ENCODE results near the gene BEST2. TPM values are rescaled to one million over a fixed set of nuclear protein-coding genes. Genes with fewer than 3 reads are reported as not detected.

BEST2 gene
- total RNA-seq, 1 experiment from 2014 or later: not detected

- in situ Hi-C loops (cut with HindIII; ENCODE audit: low pct_unique_long_range_greater_than_20kb, low sequenced_read_pairs) (no loop called here), intact Hi-C loops (cut with micrococcal nuclease; ENCODE audit: unreplicated experiment) (no loop called here)
- H3K9me3 ChIP-seq (ENCODE audit: control insufficient read depth, insufficient read depth, low read depth, low read length): no peaks in the 10 kb centered on the region
- no peak for DNase-seq (ENCODE audit: low read depth, low spot score)
- peaks cover 8% of the 10 kb centered on the region; the same call in 1 of the 2 replicates for H3K36me3 ChIP-seq (ENCODE audit: control insufficient read depth, insufficient read depth, low read length)
- H3K4me1 ChIP-seq (ENCODE audit: control insufficient read depth, insufficient read depth, low read length): no peaks in the 10 kb centered on the region
- H3K4me3 ChIP-seq (ENCODE audit: low read depth in 2 of 2, low read length in 2 of 2): no peak overlapping the region
- no TSS peak for BruUV-seq (replicated peaks)
- no peaks in the 10 kb centered on the region for H3K27me3 ChIP-seq (ENCODE audit: control insufficient read depth, insufficient read depth, low read length)
- no peak for ATAC-seq
- TF ChIP-seq POLR2AphosphoS5 (IDR thresholded peaks at IDR 0.05; ENCODE audit: low read depth, low read length) (no peak), CTCF (IDR thresholded peaks at IDR 0.05) (no peak), REST (IDR thresholded peaks at IDR 0.05; ENCODE audit: insufficient read depth in 1 of 2, low read depth in 2 of 2, low read length in 1 of 2) (no peak), TCF7L2 (IDR thresholded peaks at IDR 0.05; ENCODE audit: low read depth, low read length) (no peak), SIN3A (IDR thresholded peaks at IDR 0.05; ENCODE audit: borderline replicate concordance, insufficient read depth, low read depth, low read length) (no peak)
- POLR2A ChIA-PET: no interaction called here
- no peak overlapping the region for H3K27ac ChIP-seq (ENCODE audit: low read length)
- CTCF ChIA-PET: no interaction called here
Measured at GRCh38 chr19:12705169-12705568, 46.4 kb upstream of the BEST2 start.

- DNase-seq (ENCODE audit: low read depth, low spot score): no peak
Measured at GRCh38 chr19:12705654-12706331, 45.8 kb upstream of the BEST2 start.

More at GRCh38 chr19:12705654-12706331, 45.8 kb upstream of the BEST2 start:
- peaks cover 12% of the 10 kb centered on the region for H3K36me3 ChIP-seq (ENCODE audit: control insufficient read depth, insufficient read depth, low read length)
- no peak; the same call in 1 of the 2 replicates for ATAC-seq
- CTCF ChIA-PET: no interaction called here
- H3K4me1 ChIP-seq (ENCODE audit: control insufficient read depth, insufficient read depth, low read length): no peaks in the 10 kb centered on the region
- in situ Hi-C loops (cut with HindIII; ENCODE audit: low pct_unique_long_range_greater_than_20kb, low sequenced_read_pairs): no loop called here
- no peak overlapping the region for H3K27ac ChIP-seq (ENCODE audit: low read length)
- BruUV-seq (replicated peaks): no TSS peak
- no peak overlapping the region for H3K4me3 ChIP-seq (ENCODE audit: low read depth in 2 of 2, low read length in 2 of 2)
- no peaks in the 10 kb centered on the region for H3K27me3 ChIP-seq (ENCODE audit: control insufficient read depth, insufficient read depth, low read length)
- POLR2A ChIA-PET: no interaction called here
- TF ChIP-seq SIN3A (IDR thresholded peaks at IDR 0.05; ENCODE audit: borderline replicate concordance, insufficient read depth, low read depth, low read length) (no peak), TCF7L2 (IDR thresholded peaks at IDR 0.05; ENCODE audit: low read depth, low read length) (no peak), POLR2AphosphoS5 (IDR thresholded peaks at IDR 0.05; ENCODE audit: low read depth, low read length) (no peak), REST (IDR thresholded peaks at IDR 0.05; ENCODE audit: insufficient read depth in 1 of 2, low read depth in 2 of 2, low read length in 1 of 2) (no peak), CTCF (IDR thresholded peaks at IDR 0.05) (no peak)
- H3K9me3 ChIP-seq (ENCODE audit: control insufficient read depth, insufficient read depth, low read depth, low read length): no peaks in the 10 kb centered on the region
- intact Hi-C loops (cut with micrococcal nuclease; ENCODE audit: unreplicated experiment): no loop called here

Data from Panc1 (cell line).